DMS153 treated with DMSO at 0.1 percent for 48 hours (cell line): ENCODE data around the gene SNX6.
"Not testable (repeated sequence)": the region's sequence is repeated elsewhere in the genome, so short reads cannot be mapped to it uniquely, and the experiment has no call there.

Experiments used
- DNase-seq: peaks from one replicate; lab custom pipeline; 2025; ENCODE audit not compliant: unreplicated experiment; lab: John Stamatoyannopoulos, UW

SNX6 gene

GRCh38 chr14:34527591-34527990 is 102.4 kb downstream of the SNX6 start:
- DNase-seq = no peak

DNA sequence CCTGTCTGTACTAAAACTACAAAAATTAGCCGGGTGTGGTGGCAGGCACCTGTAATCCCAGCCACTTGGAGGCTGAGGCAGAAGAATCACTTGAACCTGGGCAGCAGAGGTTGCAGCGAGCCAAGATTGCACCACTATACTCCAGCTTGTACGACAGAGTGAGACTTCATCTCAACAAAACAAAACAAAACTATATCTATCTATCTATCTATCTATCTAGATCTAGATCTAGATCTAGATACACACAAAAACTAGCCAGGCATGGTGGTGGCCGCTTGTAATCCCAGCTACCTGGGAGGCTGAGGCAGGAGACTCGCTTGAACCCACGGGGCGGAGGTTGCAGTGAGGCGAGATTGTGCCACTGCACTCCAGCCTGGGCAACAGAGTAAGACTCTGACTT is 105.7 kb downstream of the SNX6 start:
- not testable (repeated sequence) for DNase-seq

GRCh38 chr14:34522496-34522895 is 107.5 kb downstream of the SNX6 start:
- no peak for DNase-seq

DNA sequence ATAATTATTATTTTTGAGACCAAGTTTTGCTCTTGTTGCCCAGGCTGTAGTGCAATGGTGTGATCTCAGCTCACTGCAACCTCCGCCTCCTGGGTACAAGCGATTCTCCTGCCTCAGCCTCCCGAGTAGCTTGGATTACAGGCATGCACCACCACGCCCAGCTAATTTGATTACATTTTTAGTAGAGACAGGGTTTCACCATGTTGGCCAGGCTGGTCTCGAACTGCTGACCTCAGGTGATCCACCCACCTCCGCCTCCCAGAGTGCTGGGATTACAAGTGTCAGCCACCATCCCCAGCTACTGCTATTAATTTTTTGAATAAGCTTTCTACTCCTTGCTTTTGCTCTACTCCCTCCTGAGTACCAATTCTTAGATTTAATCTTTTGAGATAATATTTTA is 108.9 kb downstream of the SNX6 start:
- not testable (repeated sequence) for DNase-seq

- DNase-seq = not testable (repeated sequence)
Observed at GRCh38 chr14:34520304-34520970, 109.5 kb downstream of the SNX6 start.
